HG02840 (cell line): ENCODE measurements around the gene DNAJC21.
"Not testable (repeated sequence)": the region's sequence is repeated elsewhere in the genome, so short reads cannot be mapped to it uniquely, and the experiment has no call there.

Experiments
- ATAC-seq: cut with Tn5 transposase; IDR thresholded peaks from one replicate; pipeline ENCODE4 v1.9.1; 2021; ENCODE audit warnings: mild to moderate bottlenecking, moderate library complexity, moderate number of reproducible peaks; ENCODE audit not compliant: unreplicated experiment, low FRiP score

The DNAJC21 gene

DNA sequence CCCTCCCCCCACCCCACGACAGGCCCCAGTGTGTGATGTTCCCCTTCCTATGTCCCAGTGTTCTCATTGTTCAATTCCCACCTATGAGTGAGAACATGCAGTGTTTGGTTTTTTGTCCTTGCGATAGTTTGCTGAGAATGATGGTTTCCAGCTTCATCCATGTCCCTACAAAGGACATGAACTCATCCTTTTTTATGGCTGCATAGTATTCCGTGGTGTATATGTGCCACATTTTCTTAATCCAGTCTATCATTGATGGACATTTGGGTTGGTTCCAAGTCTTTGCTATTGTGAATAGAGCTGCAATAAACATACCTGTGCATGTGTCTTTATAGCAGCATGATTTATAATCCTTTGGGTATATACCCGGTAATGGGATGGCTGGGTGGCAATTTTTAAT, 42.3 kb downstream of the DNAJC21 start:
- not testable (repeated sequence) for ATAC-seq

DNA sequence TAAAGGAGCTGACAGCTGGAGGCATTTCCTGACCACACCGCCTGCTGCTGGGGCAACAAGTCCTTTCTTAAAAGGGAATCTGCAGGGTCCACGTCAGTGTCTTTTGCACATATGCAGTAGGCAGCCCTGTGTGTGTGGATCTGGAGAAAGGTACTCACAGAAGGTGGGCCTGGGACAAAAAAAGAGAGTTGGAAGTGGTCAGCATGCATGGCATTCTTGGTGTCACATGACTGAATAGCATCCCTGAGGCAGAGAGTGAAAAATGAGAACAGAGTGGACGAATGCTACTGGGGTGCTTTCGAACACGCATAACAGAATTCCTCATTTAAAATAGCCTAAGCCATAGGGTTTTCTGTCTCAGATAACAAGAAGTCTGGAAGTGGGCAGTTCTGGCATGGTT, 47.0 kb downstream of the DNAJC21 start:
- no peak for ATAC-seq

DNA sequence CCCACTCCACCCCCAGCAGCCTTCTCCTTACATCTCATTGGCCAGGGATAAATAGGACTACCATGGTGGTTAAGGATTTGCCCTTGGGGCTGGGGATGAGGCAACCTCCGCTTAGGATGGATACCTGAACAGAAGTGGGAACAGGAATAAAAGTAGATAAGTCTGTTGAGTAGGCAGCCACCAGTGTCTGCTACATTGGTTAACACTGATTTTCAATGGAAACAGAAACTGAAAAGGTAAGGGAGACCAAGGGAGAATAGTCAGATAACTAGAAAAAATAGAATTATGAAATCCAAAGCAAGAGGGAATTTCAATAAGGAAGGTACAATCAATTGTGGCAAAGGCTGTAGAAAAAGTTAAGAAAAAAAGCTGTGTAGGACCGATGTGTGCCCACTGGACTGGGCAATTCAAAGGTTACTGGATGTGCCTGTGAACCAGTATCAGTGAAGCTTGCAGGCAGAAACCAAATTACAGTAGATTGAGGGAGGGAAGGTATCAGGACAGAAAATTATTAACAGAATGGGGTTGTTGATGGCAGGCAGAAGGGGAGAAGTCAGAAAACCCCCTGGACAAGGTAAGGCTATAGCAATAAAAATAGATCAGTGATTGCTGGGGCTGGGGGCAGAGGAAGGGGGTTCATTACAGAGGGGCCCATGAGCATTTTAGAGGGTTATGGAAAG, 48.7 kb downstream of the DNAJC21 start:
- peak; percentile 70 for ATAC-seq

DNA sequence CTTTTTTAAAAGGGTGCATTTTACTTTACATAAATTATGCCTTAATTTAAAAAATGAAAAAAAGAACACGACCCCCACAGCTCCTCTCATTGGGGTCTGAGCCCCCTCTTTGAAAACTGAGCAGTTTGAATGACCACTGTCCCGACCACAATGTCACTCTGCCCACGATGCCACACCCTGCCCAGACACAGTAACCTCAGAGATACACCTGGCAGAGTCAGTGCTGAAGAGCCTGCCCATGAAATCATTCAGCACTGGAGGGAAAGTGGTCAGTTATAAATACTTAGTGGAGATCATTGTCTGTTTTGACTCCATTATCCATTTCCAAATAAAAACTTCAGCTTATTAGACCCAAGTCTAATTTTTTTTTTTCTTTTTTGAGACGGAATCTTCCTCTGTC, 49.3 kb downstream of the DNAJC21 start:
- ATAC-seq = peak; percentile 41

DNA sequence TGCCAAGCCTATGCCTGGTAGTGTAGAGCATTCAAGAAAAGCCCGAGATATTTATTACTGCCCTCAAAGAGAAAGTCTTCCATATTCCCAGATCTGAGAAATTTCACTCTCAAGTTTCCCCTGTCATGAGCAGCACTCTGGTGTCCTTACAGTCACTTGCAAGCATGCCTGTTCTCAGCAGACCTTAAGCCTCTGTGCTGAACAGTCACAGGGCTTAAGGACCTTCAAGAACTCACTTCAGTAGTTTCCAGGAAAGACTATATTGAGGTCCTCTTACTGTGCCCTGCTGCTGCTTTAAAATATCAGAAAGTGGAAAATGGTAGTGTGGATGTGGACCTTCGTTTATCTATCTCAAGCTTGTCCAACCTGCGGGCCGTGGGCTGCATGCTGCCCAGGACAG, 53.5 kb downstream of the DNAJC21 start:
- no peak for ATAC-seq

DNA sequence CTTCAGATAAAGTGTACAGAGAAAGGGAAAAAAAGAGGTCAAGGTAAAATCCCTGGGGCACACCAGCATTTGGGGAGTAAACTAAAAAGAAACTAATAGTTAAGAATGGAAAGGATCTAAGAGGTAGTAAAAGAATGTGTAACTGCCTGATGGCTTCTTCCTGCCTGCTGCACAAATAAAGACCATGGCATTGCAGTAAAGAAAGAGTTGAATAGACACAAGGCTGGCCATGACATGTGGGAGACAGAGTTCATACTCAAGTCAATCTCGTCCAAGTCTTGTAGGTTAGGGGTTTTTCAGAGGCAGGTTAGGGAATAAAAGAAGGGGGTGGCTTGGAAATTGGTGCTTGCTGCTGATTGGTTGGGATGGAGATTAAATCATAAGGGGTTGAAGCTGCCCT, 57.6 kb downstream of the DNAJC21 start:
- ATAC-seq = no peak

DNA sequence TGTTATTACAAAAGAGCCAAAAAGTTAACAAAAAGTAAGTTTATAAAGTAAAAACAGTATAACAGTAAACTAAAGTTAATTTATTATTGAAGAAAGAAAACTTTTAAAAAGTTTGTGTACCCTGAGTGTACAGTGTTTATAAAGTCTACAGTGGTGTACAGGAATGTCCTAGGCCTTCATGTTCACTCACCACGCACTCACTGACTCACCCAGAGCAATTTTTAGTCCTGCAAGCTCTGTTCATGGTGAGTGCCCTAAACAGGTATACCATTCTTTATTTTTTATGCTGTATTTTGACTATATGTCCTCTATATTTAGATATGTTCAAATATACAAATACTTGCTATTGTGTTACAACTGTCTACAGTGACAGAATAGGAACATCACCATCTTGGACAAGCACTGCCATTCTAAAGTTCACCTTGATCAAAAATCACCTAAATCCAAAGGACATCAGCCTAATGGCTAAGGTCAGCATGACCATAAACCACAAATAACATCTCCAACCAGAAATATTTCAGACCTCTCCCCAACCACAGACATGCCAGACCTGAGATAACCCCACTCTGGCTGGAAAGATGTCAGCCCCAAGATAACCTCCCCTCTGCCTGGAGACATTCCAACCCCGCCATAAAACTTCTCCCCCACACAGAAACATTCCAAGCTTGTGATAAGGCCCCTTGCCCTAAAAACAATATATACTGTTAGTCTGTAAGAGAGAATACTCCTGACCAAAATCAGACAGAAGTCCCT, 62.3 kb downstream of the DNAJC21 start:
- ATAC-seq = no peak

DNA sequence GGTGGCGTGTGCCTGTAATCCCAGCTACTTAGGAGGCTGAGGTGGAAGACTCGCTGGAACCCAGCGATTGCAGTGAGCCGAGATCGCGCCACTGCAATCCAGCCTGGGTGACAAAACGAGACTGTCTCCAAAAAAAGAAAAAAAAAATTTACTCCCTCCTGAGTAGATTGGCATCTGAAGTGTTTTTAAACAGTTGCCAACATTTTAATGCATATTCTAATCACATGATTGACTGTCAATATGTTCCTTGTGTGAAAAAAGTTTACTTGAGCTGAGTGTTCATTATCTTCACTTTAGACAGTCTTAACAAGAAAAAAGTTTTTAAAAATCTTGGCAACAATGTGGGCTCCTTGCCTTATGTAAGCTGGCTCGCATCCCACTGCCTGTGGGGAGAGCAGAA, 64.6 kb downstream of the DNAJC21 start:
- no peak for ATAC-seq

DNA sequence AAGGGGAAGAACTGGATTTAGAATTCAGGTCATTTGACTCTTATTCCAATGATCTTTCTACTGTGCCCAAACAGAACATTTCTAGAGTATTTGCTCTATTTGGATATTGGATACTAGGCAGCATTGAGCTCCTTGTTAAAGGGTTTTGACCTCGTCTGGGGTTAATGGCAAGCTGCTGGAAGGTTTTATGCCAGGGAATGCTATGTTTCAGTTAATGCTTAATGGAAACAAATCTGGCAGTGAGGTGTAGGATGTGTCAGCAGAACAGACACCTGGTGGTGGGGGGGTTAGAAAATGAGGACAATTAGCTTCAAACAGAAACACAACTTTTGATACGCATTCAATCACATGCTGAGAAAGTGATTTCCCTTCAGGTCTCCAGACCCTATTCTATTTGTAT, 66.9 kb downstream of the DNAJC21 start:
- no peak for ATAC-seq

DNA sequence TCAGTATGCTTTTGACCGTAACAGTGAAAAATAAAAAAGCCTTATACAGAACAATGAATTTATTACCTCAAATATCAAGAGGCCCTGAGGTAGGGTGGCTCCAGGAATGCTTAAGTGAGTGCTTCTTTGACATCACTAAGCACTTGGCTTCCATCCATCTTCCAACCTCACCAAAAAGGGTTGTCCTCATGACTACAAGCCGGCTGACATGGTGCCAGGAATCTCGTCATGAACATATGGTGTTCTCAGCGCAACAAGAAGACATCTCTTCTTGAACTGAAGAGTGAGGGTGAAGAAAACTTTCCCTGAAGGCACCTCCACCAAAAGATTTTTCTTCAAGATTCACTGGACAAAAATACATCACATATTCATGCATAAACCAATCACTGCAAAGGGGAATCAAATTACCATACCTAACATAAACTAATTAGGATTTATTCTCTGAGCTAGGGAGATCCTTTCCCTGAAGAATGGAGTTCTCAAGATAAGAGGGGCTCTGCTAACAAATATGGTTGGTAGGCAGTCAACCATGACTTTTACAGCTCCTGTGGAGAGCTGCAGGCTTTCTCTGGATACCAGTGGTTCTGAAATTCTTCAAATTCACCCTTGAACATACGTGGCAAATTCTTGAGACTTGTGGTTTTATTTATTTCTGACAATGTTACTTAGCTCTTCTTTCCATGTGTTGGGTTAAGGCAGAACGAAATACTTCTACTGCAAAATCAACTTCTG, 68.9 kb downstream of the DNAJC21 start:
- ATAC-seq = no peak

DNA sequence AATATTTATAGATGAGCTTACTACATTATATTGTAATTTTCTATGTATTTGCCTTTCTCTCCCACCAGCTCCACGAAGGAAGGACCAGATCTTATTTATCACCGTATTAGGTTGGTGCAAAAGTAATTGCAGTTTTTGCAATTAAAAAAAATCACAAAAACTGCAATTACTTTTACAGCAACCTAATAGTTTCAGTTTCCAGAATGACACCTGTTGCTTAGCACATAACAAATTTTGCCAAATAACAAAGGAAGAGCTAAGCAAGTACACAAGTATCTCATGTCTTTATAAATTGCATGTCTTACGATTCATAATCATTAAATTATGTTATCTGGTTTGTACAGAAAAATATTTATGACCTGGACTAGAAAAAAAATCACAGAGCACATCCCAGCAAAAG, 72.5 kb downstream of the DNAJC21 start:
- ATAC-seq = no peak

DNA sequence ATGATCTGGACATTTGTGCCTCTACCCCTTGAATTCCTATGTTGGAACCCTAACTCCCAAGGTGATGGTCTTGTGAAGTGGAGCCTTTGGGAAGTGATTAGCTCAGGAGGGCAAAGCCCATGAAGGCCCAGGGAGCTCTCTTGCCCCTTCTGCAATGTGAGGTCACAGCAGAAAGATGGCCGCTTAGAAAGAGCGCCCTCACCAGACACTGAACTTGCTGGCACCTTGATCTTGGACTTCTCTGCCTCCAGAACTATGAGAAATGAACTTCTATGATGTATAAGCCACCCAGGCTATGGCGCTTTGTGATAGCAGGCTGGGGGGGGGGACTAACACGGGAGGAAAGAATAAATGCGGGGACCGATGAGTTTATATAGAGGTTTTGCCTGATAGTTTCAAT, 73.1 kb downstream of the DNAJC21 start:
- ATAC-seq = no peak

DNA sequence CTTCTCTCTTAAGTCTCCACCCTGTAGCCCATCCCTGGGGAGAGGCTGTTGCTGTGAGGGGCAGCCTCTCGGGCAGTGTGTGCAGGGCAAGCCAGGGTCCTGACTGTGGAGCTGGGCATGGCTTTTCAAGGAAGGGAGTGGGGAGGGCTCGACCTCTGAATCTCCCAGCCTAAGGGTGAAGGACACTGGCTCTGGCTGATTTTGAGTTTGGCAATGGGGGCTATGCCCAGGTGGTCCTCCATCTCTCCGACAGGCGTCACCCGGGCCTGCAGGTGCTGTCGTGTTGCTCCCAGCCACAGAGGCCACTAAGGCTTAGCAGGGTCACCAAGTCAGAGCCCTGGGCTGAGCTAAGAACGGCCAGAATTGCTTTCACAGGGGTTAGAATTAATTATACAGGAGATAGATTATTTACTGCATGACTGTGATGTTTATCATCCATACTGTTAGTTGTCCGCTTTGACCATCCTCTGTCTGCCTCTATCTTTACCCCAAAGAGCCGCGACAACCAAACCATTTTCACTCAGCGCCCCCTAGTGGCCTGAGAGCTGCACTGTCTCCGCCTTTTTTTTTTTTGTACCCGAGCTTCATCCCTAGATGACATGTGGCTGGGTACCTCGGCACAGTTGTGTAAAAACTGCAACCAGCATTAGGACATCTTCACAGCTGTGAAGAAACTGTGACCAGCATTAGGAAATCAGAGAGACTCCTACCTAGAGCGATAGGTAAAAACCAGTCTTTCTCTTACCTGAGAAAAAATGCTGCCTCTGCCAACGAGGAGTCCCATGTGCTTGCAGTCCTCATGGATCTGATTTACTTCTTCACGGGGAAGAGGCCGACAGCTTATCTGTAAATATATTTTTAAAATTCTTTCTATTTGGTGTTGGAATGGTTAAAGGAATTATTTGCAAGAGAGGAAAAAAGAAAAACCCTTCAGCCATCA, 73.9 kb downstream of the DNAJC21 start:
- peak; percentile 76 for ATAC-seq

DNA sequence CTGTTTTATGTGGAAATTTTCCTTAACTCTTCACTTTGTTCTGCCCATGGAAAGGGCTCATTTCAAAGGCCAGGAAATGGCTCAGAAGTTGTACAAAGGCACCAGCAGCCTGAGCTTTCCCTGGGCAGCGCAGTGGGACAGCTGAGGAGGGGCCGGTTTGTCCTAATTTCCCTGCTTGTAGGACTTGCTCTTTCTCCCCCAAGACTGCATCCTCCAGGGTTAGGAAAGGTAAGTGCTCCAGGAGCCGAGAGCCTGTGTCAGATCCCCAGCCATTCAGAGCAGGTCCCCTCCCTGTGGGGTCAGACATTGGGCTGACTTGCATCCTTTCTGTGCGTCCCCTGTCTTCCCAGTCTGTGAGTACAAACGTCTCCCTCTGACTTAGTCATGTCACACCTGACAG, 74.8 kb downstream of the DNAJC21 start:
- no peak for ATAC-seq

DNA sequence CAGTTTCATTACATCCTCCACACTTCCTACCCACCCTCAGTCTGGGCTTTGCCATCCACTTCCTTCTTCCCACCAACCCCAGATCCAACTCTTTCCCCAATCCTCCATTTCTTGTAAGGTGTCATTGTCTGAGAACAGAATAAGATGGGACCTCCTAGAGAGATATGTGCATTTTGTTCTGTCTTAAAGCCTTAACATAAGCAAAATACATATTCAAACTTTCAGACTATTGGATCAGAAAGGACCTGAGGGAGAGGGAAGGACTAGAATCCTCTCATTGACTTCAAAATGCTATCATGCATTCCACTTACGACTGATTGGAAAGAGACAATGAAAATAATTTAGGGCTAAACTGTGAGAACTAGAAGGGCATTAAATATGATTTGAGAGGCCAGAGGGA, 75.4 kb downstream of the DNAJC21 start:
- ATAC-seq = no peak
